Spinal cord (tissue), 10 donors: ENCODE data around the gene HEXIM1. TPM values are rescaled to one million over a fixed set of nuclear protein-coding genes. Genes with fewer than 3 reads are reported as not detected.
A peak's percentile ranks its signal among the peaks of the same experiment; 100 is the strongest.

Source experiments
- DNase-seq, 6 donors: peaks; one replicate each; pipeline versions ENCODE4 v3.0.0 to v3.0.0-alpha.2; 2013 to 2015; ENCODE audit warnings: low spot score in 6 of 6, low read depth in 4 of 6
- H3K27ac ChIP-seq: one replicate; pipeline ENCODE4 v1.5.1; 2013; ENCODE audit warnings: low read depth, low read length, control low read depth
- H3K27me3 ChIP-seq: one replicate; pipeline ENCODE4 v1.6.1; 2013; ENCODE audit warnings: low read length; ENCODE audit not compliant: control insufficient read depth, insufficient read depth
- H3K36me3 ChIP-seq: one replicate; pipeline ENCODE4 v1.6.1; 2013; ENCODE audit warnings: low read length; ENCODE audit not compliant: control insufficient read depth, insufficient read depth
- H3K4me1 ChIP-seq: one replicate; pipeline ENCODE4 v1.6.1; 2013; ENCODE audit warnings: low read length; ENCODE audit not compliant: control insufficient read depth, insufficient read depth
- H3K4me3 ChIP-seq: one replicate; pipeline ENCODE4 v1.5.1; 2013; ENCODE audit warnings: low read depth, low read length, control low read depth
- H3K9me3 ChIP-seq: one replicate; pipeline ENCODE4 v1.6.1; 2013; ENCODE audit warnings: low read length; ENCODE audit not compliant: control insufficient read depth, insufficient read depth
- WGBS: methylation state at CpG from one replicate; pipeline ENCODE4 v1.1.5; 2013; ENCODE audit warnings: missing lambda C conversion rate; ENCODE audit not compliant: insufficient coverage; 5-methylcytosine and 5-hydroxymethylcytosine counted together
- polyA plus RNA-seq, 2 donors: library from polyadenylated mRNA; unstranded; fragments of 120-200 nt; gene quantifications; one replicate each; pipeline ENCODE4 v1.2.1, GENCODE V29; 2013; ENCODE audit not compliant: insufficient read length in 2 of 2
- total RNA-seq, 2 donors: library from RNA; depleted of rRNA in 1 of 2; stranded (reverse); fragments of 120-200 nt in 1 of 2; fragments of >200 nt in 1 of 2; gene quantifications; one replicate each; pipeline versions ENCODE4 v1.2.3 to v1.2.4, GENCODE V29; 2013 to 2014
- donor health status: healthy.

Gene HEXIM1
- total and polyA plus RNA-seq, 4 donors = 16.1 to 28.0 (median 21.2) TPM

DNA sequence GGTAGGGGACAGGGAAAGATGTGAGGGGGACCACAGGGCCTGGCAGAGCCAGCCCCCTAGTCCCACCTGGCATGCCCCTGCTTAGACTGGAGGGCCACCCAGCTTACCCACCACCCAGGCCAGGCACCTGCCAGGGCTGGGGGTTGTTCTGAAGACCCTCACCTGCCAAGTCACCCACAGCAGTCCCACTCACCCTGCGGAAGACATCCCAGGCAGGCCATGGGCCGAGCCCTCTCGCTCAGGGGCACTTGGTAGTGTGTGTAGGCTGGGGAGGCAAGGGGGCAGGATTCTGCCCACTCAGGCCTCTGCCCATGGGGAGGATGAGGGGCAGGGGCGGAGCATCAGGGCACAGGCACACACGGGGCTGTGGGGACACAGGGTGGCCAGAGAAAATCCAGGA is 19.9 kb upstream of the HEXIM1 start:
- H3K9me3 ChIP-seq = no peaks in the 10 kb centered on the region
- peaks cover 52% of the 10 kb centered on the region for H3K4me1 ChIP-seq
- peaks cover 26% of the 10 kb centered on the region for H3K36me3 ChIP-seq
- no peak overlapping the region for H3K4me3 ChIP-seq
- H3K27ac ChIP-seq = peak overlapping the region; percentile 71
- WGBS = no CpG with 5 or more reads among the region's 5 CpGs
- no peaks in the 10 kb centered on the region for H3K27me3 ChIP-seq
- DNase-seq = no peak

DNA sequence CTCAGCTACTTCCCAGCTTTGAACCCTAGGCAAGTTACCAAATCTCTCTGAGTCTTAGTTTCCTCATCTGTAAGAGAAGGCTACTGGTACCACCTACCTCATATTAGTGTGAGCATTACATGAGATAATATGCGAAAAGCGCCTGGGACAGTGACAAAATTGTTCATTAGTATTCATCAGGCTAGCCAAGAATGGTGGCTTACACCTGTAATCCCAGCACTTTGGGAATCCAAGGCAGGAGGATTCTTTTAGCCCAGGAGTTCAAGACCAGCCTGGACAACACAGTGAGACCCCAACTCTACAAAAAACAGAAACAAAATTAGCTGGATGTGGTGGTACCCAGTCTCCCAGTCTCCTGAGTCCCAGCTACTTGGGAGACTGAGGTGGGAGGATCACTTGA is 19.3 kb upstream of the HEXIM1 start:
- H3K36me3 ChIP-seq = peaks cover 22% of the 10 kb centered on the region
- H3K9me3 ChIP-seq = no peaks in the 10 kb centered on the region
- no peaks in the 10 kb centered on the region for H3K27me3 ChIP-seq
- no peak overlapping the region for H3K27ac ChIP-seq
- WGBS = no CpG with 5 or more reads among the region's 2 CpGs
- peaks cover 52% of the 10 kb centered on the region for H3K4me1 ChIP-seq
- DNase-seq = no peak
- no peak overlapping the region for H3K4me3 ChIP-seq

DNA sequence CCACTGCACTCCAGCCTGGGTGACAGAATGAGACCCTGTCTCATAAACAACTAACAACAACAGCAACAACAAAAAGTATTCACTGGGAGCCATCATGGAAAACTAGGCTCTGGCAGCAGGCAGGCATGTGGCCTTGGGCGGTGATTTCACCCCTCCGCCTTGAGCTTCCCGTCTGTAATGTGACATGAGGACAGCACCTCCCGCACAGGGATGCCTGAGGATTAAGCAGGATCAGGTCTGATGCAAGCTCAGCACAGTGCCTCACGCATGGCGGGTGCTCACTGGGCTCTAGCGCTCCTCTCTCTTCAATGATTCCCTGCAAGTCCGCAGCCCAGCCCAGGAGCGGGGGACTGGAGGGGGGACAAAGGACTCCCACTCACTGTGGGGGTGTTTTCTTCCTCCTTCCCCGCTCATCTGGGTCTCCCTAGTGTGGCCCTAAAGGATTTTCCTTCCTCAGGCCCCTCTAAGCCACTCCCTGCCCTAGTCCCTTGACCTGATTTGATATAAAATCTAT is 18.8 kb upstream of the HEXIM1 start:
- DNase-seq = no peak
- peaks cover 52% of the 10 kb centered on the region for H3K4me1 ChIP-seq
- WGBS = 71% methylated on average over 6 of the region's 10 CpGs
- peak overlapping the region; percentile 25 for H3K27ac ChIP-seq
- no peaks in the 10 kb centered on the region for H3K27me3 ChIP-seq
- no peak overlapping the region for H3K4me3 ChIP-seq
- no peaks in the 10 kb centered on the region for H3K9me3 ChIP-seq
- H3K36me3 ChIP-seq = peaks cover 22% of the 10 kb centered on the region

DNA sequence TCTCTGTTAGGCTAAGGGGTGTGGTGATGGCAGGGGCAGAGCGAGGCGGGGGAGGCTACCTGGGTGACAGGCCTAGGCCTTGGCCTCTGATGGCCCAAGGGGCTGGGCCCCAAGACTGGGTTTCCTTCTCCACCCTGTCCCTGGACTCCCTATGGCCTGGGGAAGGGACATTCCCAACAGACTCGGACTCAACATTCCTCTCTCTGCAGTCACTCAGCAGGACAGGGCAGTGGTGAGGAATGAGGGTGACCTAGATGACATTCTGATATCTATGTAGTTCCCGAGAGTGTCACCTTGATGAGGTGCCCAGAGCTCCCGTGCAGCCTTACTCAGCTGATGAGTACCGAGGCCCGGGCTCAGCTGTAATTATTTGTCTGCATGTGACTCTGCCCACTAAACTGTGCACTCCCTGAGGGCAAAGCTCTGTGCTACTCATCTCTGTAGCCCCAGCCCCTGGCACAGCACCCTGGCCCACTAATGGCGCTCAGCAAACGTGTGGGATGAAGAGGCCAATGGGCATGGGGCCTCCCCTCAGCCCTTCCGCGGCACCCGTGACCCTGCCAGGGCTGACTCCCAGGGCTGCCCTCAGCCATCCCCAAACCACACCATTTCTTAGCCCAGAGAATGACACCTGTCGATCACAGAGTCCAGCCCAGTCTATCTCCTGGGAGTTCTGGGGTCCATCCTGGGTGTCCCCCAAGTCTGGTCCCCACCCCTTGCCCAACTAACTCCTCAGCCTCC is 18.2 kb upstream of the HEXIM1 start:
- WGBS = 89% methylated on average over 12 of the region's 13 CpGs
- no peak overlapping the region for H3K4me3 ChIP-seq
- no peaks in the 10 kb centered on the region for H3K9me3 ChIP-seq
- no peak for DNase-seq
- H3K4me1 ChIP-seq = peaks cover 52% of the 10 kb centered on the region
- H3K27me3 ChIP-seq = no peaks in the 10 kb centered on the region
- H3K27ac ChIP-seq = peak overlapping the region; percentile 25
- peaks cover 22% of the 10 kb centered on the region for H3K36me3 ChIP-seq

DNA sequence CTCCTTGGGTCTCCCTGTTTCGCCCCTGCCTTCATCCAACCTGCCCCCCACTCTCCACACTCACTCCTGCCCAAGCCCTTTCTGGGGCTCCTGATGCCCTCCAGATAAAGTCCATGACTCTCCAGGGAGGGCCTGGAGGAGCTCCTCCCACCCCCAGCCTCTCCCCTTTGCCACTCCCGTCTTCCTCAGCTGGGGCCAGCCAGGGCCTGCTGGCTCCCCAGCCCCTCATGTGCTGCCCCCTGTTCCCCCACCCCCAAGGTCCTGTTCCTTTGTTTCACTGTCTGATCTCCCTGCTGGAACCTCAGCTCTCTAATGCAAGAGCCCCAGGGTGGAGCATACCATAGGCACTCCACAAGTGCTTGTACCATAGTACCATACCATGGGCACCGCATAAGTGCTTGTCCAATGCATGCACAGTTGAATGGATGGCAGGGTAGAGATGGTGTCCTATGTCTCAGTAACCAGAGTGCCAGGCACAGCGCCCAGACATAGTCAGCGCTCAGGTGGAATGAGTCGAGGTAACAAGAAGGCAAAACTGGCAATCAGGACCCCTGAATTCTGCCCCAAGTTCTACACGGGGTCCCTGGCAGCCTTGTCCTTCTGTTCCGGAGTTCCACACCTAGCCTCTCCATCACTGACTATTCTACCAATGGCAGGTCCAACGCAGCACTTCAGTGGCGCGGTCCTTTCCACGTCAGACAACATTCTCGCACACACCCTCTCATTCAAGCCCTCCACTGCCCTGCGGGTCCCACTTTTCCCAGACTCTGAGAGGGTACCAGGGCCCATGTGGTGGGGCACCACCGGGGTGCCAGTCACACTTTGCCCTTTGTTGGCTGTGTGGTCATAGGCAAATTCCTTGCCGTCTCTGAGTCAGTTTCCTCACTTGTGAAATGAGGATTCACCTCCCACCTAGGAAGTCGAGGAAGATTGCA is 17.3 kb upstream of the HEXIM1 start:
- peaks cover 58% of the 10 kb centered on the region for H3K4me1 ChIP-seq
- WGBS = 86% methylated on average over 17 of the region's 17 CpGs
- DNase-seq = no peak

DNA sequence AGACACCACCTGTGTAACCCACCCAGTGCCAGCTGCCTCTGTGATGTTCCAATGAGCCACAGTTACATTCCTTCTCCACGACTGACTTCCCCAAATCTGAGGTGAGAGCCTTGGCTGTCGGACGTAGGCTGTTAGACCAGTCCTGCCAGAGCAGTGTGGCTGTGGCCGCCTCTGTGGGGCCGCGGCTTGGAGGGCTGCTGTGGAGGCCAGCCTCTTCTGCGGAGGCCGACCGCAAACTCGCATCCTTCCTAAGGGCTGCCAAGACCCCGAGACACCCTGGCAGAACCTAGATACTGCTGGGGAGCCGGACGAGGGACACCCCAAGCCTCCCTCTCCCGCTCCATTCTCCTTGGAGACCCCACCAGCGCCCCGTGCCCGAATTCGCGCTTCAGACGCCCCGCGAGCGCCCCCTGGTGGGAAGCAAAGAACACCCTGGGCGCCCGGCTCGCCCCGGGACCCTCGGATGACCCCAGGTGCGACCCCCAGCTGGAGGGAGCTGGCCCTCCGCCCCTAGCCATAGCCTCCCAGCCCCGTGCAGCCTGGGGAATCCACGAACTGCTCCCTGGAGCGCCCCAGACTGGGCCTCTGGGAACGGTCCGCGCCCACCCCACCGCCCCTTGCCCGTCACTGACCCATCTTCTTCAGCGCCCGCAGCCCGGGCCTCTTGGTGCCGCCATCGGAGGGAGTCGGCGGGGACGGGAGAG is 16.5 kb upstream of the HEXIM1 start:
- peaks cover 67% of the 10 kb centered on the region for H3K4me1 ChIP-seq
- DNase-seq = peak in 2 of 6 donors; percentile 55 to 72

More for the DNA sequence above, 17.3 kb upstream of the HEXIM1 start:
- H3K27ac ChIP-seq = no peak overlapping the region
- no peaks in the 10 kb centered on the region for H3K27me3 ChIP-seq
- H3K36me3 ChIP-seq = peaks cover 22% of the 10 kb centered on the region
- H3K9me3 ChIP-seq = no peaks in the 10 kb centered on the region
- H3K4me3 ChIP-seq = peak overlapping the region; percentile 77

DNA sequence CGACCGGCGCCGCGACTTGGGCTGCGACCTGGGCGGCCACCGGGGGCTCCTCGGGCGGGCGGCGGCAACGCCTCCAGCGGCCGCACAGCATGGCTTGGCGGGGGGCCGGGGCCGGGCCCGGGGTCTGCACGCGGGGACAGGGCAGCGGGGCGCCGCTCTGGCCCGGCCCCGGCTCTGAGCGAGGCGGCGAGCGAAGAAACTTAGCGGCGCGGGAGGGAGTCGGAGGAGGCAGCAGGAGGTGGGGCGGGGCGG is 16.0 kb upstream of the HEXIM1 start, which contains the start of gene PLCD3:
Gene PLCD3 (minus strand): TSS at position 196 of the 252 bp plus-strand sequence. CDS start 105 bp downstream, at position 91.
- H3K27ac ChIP-seq = peak within 1 kb of the TSS; percentile 99
- under 1% methylated on average over 22 of the region's 36 CpGs for WGBS
- H3K4me1 ChIP-seq = peaks cover 71% of the 10 kb centered on the region
- H3K27me3 ChIP-seq = no peaks in the 10 kb centered on the region
- H3K9me3 ChIP-seq = no peaks in the 10 kb centered on the region
- no peak for DNase-seq
- H3K36me3 ChIP-seq = peaks cover 27% of the 10 kb centered on the region
- H3K4me3 ChIP-seq = peak within 1 kb of the TSS; percentile 93

More for the DNA sequence above, 16.5 kb upstream of the HEXIM1 start:
- 10% methylated on average over 45 of the region's 46 CpGs for WGBS
- peak overlapping the region; percentile 77 for H3K4me3 ChIP-seq
- H3K36me3 ChIP-seq = peaks cover 24% of the 10 kb centered on the region
- peak overlapping the region; percentile 79 for H3K27ac ChIP-seq
- H3K27me3 ChIP-seq = no peaks in the 10 kb centered on the region
- no peaks in the 10 kb centered on the region for H3K9me3 ChIP-seq

DNA sequence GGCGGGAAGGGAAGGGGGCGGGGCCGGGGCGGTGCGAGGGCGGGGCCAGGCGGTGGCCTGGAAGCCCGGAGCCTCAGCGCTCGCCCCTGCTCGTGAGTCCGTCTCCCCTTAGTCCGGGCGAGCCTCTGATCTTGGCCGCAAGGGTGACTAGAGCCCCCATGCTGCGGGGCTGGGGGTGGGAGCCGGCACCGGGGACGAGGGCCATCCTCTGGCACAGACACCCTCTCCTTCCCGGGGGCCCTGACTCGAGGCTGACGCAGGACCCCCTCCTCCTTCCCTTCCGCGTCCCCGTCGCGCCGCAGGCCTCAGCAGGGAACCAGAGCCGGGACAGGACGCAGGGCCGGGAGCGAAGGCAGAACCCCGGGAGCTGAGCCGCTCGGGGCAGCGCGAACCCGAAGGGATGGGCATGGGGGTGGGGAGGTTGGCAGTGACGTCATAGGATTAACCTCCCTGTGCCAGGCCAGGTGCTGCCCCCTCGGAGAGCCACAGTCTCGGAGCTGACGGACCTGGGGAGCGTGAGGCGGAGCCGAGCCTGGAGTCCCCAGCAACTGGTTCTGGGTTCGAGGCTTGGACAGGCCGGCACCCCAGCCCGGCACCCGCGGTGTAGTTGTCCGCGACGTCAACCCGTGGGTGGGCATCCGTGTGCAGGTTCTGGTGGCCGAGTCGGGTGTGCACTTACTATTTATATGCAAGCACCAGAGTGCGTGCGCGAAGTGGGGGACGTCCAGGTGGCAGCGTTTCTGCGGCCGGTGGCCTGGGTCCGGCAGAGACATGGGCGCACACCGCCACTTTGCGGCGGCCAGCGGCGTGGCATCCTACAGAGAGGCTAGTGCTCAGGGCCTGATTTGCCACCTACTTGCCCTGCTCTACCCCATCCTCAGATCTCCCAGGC is 15.5 kb upstream of the HEXIM1 start:
- Histone ChIP-seq H3K4me1 (peaks cover 65% of the 10 kb centered on the region), H3K9me3 (no peaks in the 10 kb centered on the region), H3K36me3 (peaks cover 24% of the 10 kb centered on the region), H3K27me3 (no peaks in the 10 kb centered on the region), H3K27ac (peak overlapping the region; percentile 99), H3K4me3 (peak overlapping the region; percentile 93)
- WGBS = under 1% methylated on average over 69 of the region's 71 CpGs
- DNase-seq = peak in 3 of 6 donors; percentile 58 to 92 (median 92)
